Ramos (cell line): ENCODE measurements around the gene FNDC5.

Experiments
- in situ Hi-C: fragments of 300-500 bp; cut with MboI; formaldehyde crosslinking; loops from one replicate; pipeline ENCODE4 v1.14.3; 2022; ENCODE audit warnings: low sequenced_read_pairs; ENCODE audit not compliant: unreplicated experiment

Gene FNDC5

DNA sequence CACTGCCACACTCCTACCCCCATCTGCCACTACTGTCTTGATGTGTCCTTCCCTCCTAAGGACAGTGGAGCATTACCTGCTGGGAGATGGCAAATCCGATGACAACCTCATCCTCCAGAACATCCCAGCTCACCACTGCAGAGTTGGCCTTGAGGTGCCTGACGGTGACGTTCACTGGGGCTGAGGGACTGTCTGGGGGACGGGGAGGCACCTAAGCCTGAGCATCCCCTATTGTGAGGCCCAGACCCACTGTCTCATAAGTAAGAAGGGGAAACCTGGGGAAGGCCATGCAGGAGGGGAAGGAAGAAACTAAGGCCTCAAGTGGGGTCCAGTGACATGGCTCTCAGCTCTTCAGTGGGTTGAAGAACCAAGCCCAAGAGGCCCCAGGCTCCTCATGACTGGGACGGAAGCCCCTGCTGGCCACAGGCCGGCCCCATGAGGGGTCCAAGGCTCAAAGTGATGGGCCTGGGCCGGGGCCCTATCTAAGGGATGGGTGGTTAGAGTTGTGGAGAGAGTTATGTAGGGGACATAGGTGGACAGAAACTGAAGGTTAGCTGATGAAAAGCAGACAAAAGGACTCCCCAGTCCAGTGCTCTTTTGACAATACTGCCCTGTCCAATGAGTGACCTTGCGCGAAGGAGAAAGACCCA is 1.8 kb downstream of the FNDC5 start:
- in situ Hi-C loops, result no loop called here

DNA sequence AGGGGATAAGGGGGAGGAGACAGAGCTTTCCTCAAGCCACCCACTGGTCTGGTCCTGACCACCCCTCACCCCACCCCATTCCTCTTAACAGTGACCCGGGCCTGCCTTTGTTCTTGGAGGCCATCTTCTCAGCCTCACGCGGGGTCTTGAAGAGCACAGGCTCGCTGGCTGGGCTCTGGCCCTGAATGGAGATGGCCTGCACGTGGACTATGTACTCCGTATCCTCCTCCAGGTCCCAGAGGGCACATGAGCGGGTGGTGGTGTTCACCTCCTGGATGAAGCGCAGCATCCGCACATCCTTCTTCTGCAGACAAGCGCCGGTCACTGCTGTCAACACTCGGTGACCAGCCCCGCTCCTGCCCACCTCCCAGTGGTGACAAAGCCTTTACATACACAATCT is 2.6 kb downstream of the FNDC5 start:
- in situ Hi-C loops, result no loop called here

GRCh38 chr1:32867671-32868070 is 3.0 kb downstream of the FNDC5 start:
- in situ Hi-C loops, result no loop called here

- in situ Hi-C loops, result no loop called here
Measured at GRCh38 chr1:32867151-32867550, 3.6 kb downstream of the FNDC5 start.

- in situ Hi-C loops, result no loop called here
Measured at GRCh38 chr1:32865639-32866405, 4.9 kb downstream of the FNDC5 start.

DNA sequence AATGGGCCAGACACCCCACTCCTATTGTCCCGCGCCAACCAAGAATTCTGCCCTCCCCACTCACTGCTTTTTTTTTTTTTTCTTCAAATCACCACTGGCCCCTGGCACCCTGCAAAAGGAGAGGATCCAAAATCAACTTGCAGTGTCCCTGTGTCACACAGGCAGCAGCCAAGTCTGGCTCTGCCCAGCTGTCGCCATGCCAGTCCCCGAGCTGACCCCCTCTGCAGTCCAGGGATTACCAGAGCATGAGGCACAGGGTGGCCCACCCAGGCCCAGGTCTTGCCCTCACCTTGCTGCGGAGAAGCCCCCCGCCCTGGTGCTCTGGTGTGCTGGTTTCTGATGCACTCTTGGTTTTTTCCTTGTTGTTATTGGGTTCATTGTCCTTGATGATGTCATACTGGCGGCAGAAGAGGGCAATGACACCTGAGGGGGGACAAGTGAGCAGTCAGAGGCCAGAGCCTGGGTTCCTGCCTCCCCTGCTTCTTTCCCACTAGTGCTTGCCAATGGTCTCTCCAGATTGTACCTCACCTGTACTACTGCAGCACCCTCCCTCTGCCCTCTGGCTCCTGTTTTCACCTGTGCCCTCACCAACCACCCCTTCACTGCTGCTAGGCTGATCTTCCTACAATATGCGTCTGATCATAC is 6.2 kb downstream of the FNDC5 start:
- in situ Hi-C loops, result no loop called here

DNA sequence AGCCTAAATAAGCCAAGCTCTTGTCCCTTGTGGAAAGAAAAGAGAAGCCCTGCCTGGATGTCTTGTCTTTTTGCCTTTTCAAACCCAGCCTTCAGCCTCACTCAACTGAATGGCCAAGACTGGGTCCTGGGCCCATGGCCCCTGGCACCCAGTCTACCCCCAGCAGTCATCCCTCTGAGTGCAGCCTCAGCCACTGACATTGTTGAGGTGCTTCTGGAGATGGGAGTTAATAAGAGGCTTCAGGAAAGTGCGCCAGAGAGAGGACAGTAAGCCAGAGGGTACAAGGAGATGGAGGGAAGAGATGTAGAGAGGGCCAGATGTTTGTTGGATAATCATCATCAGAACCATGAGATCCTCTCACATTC is 6.8 kb downstream of the FNDC5 start:
- in situ Hi-C loops, result no loop called here

DNA sequence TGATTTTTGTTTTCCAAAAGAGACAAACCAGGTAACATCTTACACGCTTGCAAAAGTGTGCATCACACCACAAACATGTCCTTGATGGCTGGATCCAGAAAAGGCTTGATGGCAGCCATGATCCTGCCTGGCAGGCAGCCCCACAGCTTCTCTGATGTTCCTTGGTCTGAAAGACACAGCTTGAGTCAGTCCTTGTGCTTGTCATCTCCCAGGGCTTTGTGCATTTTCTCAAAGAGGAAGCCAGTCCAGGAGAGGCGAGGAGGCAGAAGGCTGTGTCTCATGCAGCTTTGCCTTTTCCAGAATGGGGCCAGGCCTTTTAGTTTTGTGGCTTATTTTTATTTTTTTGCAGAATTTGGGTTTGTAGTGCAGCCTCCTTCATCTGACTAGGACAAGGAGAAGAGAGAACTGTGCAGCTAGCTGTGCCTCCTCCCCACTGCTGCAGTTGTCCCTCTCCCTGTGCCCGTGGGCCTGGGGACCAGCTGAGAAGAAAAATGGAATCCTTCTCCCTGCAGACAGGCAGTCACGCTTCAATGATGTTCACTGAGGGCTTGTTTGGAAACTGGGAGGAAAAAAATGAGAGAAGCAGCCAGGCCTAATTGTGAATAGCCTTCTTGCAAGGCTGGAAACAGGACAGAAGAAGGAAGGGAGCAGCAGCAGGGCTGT is 7.4 kb downstream of the FNDC5 start:
- in situ Hi-C loops, result no loop called here

- in situ Hi-C loops, result no loop called here
Measured at GRCh38 chr1:32861904-32862695, 8.6 kb downstream of the FNDC5 start.

DNA sequence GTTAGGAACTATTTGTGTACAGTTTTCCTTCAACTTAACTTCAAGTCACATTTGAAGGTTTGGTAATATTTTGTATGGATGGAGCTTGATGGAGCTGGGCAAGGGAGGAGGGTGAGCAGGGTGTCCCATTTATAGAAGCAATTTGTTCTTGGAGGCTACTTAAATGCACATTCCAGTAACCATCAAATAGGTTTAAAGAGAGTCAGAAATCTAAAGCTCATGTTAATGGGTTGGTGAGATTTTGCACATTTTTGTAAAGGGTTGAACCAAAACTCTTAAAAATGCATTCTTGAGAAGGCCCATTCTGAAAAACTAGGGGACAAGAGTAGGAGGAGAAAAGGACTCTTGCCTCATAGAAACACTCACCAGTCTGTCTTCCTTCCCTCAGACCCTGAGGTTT is 10.1 kb downstream of the FNDC5 start:
- in situ Hi-C loops, result no loop called here

- in situ Hi-C loops, result no loop called here
Measured at GRCh38 chr1:32859915-32860314, 10.8 kb downstream of the FNDC5 start.

GRCh38 chr1:32858791-32859190 is 11.9 kb downstream of the FNDC5 start:
- in situ Hi-C loops, result no loop called here

GRCh38 chr1:32858136-32858535 is 12.6 kb downstream of the FNDC5 start:
- in situ Hi-C loops, result no loop called here

GRCh38 chr1:32855861-32856617 is 14.7 kb downstream of the FNDC5 start:
- in situ Hi-C loops, result no loop called here

- in situ Hi-C loops, result no loop called here
Measured at GRCh38 chr1:32848354-32849063, 22.2 kb downstream of the FNDC5 start.

DNA sequence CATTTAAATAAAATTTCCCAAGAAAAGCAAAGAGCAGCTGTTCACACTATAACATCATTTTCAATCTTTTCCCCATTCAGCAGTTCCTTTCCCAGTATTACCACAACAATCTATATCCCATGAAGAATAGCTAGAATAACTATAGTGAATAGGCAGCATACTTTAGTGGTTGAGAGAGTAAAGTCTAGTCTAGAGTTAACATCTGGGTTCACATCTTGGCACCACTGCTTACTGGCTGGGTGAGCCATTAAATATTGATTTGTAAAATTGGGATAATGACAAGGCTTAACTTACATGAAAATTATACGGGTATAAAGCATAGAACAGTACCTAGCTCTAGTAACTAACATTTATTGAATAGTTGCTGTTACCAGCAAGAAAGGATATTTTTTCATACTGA is 38.8 kb downstream of the FNDC5 start:
- in situ Hi-C loops, result no loop called here

GRCh38 chr1:32830092-32830852 is 40.4 kb downstream of the FNDC5 start:
- in situ Hi-C loops, result no loop called here

DNA sequence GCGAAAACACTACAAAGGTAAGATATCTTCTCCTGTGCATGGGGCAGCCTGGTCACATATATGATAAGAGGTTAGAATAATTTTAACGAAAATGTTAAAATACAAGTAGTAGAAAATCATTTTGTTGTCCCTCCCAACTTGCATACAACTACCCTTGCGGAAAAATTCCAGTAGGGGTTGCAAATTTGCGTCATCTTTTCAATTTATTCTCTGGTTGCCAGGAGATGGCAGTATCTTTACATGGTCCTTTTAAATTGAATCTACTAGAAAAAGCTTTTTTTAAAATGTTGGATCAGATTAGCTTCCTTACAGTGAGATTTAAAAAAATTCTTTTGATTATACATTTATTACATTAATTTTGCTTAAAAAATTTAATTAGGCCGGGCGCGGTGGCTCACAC is 42.4 kb downstream of the FNDC5 start:
- in situ Hi-C loops, result no loop called here
